GM13976 (cell line): ENCODE measurements around the gene CDK8.
A peak's percentile ranks its signal among the peaks of the same experiment; 100 is the strongest.

Source experiments
- DNase-seq: peaks from one replicate; pipeline ENCODE4 v3.0.0; 2012; ENCODE audit warnings: low spot score
- in situ Hi-C: fragments of 300-500 bp; cut with MboI; formaldehyde crosslinking; loops from one replicate; pipeline ENCODE4 v1.12.0; 2022; ENCODE audit warnings: low sequenced_read_pairs, mixed read lengths, inconsistent platforms; ENCODE audit not compliant: unreplicated experiment
- TF ChIP-seq, protein P1 (sequence below): IDR thresholded peaks from 2 replicates; pipeline ENCODE4 v1.5.1; 2012; ENCODE audit warnings: borderline replicate concordance, mild to moderate bottlenecking; ENCODE audit not compliant: insufficient read depth; ENCODE audit errors: extremely low read depth, missing control alignments, control extremely low read depth

The CDK8 gene

DNA sequence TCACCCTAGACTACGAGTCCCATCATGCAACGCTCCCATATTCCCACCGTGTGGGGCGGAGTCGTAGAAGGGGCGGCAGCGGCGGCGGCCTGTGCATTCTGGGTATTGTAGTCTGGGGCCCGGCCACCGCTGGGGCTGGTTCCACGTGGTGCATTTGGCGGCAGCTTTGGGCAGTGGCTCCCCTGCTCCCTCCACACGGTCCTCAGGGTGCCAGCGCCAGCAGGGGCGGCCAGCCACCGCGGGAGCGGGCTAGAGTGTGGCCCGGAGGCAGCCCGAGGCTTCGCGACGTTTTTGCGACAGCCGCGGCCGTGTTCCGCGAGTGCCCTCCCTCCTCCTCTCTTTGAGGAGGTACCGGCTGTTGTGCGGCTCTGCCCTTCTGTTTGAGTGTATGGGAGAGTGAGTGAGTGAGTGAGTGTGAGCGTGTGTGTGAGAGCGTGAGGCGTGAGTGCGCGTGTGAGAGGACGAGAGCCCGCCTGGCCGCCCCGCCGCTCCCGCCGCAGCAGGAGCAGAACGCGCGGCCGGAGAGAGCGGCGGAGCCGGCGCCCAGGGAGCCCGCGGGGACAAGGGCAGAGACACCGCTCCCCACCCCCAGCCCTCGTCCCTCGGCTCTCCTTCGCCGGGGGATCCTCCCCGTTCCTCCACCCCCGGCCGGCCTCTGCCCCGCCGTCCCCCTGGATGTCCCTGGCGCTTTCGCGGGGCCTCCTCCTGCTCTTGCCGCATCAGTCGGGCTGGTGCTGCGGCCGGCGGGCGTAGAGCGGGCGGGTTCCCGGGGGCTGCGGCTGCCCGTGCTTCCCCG is at the start of gene CDK8:
TSS of gene CDK8 (plus strand) at position 343 of the 796 bp plus-strand sequence. CDS start 513 bp downstream, outside the sequence.
- in situ Hi-C loops = no loop called here
- peak; percentile 88 for DNase-seq
- TF ChIP-seq, protein P1, sequence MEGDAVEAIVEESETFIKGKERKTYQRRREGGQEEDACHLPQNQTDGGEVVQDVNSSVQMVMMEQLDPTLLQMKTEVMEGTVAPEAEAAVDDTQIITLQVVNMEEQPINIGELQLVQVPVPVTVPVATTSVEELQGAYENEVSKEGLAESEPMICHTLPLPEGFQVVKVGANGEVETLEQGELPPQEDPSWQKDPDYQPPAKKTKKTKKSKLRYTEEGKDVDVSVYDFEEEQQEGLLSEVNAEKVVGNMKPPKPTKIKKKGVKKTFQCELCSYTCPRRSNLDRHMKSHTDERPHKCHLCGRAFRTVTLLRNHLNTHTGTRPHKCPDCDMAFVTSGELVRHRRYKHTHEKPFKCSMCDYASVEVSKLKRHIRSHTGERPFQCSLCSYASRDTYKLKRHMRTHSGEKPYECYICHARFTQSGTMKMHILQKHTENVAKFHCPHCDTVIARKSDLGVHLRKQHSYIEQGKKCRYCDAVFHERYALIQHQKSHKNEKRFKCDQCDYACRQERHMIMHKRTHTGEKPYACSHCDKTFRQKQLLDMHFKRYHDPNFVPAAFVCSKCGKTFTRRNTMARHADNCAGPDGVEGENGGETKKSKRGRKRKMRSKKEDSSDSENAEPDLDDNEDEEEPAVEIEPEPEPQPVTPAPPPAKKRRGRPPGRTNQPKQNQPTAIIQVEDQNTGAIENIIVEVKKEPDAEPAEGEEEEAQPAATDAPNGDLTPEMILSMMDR = no peak

DNA sequence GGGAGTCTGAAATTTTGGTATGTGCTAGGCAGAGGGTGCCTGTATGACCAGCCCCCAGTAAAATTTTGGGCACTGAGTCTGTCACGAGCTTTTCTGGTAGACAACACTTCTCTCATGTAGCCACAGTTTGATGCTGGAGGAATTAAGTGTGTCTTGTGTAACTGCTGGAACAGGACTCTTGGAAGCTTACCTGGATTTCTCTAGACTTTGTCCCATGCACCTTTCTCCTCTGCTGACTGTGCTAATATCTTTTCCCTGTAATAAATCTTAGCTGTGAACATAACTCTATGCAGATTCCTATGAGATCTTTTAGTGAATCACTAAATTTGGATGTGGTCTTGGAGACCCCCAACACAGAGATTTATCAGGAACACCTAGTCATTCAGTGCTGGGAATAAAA is 45.6 kb upstream of the CDK8 start:
- in situ Hi-C loops = no loop called here
- DNase-seq = no peak
- TF ChIP-seq, protein P1 = no peak

DNA sequence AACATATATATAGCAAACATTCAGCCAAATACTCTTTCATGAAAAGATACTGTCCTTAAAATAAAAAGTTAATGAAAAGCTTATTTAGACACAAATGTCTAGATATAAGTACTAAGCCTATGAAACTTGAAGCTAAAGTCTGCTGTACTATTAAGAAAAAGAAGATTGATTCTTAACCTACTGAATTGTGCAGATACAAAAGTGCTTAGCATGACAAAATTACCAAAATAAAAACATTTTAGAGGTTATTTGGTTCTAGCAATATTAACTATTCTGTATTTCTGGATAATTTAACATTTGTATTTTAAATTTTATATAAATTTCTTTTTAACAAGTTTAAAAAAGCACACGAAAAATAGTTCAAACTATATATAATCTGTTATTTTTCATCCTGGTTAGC is 40.6 kb upstream of the CDK8 start:
- no peak for DNase-seq
- in situ Hi-C loops = no loop called here
- TF ChIP-seq, protein P1 = no peak

DNA sequence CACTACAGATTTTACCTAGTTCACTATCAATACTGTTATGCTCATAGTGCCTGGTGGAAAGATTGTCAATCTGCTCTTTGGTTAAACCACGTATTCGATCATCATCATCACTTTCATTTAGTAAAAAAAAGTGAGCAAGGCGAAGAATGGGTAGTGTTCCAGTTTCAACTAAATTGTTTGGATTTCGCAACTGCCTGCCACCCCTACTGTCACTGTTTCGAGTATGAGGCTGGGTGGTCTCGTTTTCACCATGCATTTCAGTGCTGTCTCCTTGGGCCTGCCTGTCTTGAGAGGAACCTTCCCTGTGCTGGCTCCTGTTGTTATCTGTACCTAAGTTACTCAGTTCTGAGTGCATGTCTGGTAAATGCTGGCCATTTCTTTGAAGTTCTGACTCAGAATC is 39.9 kb upstream of the CDK8 start:
- TF ChIP-seq, protein P1 = no peak
- no peak for DNase-seq
- in situ Hi-C loops = no loop called here

DNA sequence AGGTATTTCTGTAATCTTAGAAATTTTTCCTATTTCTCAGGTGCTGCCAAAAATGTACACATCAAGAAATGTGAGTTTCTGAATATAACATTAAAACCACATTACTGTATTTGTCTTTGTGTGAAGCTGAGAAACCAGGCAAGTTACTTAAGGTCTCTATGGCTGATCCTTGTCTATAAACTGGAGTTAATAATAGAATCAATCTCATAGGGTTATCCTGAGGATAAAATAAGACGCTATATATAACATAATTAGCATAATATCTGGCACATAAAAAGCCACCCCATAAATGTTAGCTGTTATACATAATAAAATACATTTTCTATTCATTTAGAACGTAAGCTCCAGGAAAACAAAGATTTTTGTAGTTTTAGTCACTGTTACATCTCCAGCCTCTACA is 37.9 kb upstream of the CDK8 start:
- in situ Hi-C loops = no loop called here
- TF ChIP-seq, protein P1 = no peak

DNA sequence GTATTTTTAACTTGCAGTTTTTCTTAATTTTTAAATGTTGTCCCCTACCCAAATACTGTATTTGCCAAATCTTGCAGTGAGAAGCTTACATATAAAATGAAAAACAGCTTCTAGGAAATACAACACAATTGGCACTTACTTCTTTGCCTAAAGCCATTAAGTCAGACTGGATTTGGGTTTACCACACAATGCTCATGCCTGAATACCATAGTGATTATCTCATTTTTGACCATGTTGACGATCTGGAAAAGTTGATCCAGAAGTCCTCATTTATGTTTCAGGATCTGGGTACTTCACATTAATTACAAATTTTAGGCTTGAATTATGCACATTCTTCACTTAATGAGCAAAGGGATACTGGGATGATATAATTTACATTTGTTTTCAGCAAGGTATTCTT is 34.2 kb upstream of the CDK8 start:
- TF ChIP-seq, protein P1 = no peak
- DNase-seq = no peak
- in situ Hi-C loops = no loop called here

More for the DNA sequence above, 37.9 kb upstream of the CDK8 start:
- DNase-seq = no peak
